Brain microvascular endothelial cell (primary cell): Measurements from ENCODE around the gene STAU1.
A peak's percentile ranks its signal among the peaks of the same experiment; 100 is the strongest.
"Not testable (repeated sequence)": the region's sequence is repeated elsewhere in the genome, so short reads cannot be mapped to it uniquely, and the experiment has no call there.

Source experiments
- DNase-seq: peaks from one replicate; pipeline ENCODE4 v3.0.0-alpha.2; 2020
- H3K27ac ChIP-seq: fragments of 250-450 bp; sonication (Bioruptor Pico); 2 replicates; pipeline ENCODE4 v1.5.1; 2020; ENCODE audit warnings: mild to moderate bottlenecking, moderate library complexity
- H3K27me3 ChIP-seq: fragments of 250-450 bp; sonication (Bioruptor Pico); replicated peaks from 2 replicates; pipeline ENCODE4 v1.5.1; 2020; ENCODE audit warnings: mild to moderate bottlenecking
- H3K36me3 ChIP-seq: fragments of 250-450 bp; sonication (Bioruptor Pico); replicated peaks from 2 replicates; pipeline ENCODE4 v1.5.1; 2020; ENCODE audit warnings: mild to moderate bottlenecking
- H3K4me3 ChIP-seq: 2 replicates; pipeline ENCODE4 v1.5.1; 2011; ENCODE audit warnings: low read depth, mild to moderate bottlenecking, control low read depth, low read length, moderate library complexity
- in situ Hi-C: cut with HindIII; loops from 2 replicates; pipeline ENCODE4 v1.10.0; 2017; ENCODE audit warnings: low sequenced_read_pairs, low pct_ligation_motif_present
- TF ChIP-seq, protein P1 (sequence below): IDR thresholded peaks from 2 replicates; pipeline ENCODE4 v1.5.1; 2011; ENCODE audit warnings: low read depth, mild to moderate bottlenecking, moderate library complexity, low read length, control low read depth, inconsistent platforms; ENCODE audit errors: missing control alignments

The STAU1 gene

DNA sequence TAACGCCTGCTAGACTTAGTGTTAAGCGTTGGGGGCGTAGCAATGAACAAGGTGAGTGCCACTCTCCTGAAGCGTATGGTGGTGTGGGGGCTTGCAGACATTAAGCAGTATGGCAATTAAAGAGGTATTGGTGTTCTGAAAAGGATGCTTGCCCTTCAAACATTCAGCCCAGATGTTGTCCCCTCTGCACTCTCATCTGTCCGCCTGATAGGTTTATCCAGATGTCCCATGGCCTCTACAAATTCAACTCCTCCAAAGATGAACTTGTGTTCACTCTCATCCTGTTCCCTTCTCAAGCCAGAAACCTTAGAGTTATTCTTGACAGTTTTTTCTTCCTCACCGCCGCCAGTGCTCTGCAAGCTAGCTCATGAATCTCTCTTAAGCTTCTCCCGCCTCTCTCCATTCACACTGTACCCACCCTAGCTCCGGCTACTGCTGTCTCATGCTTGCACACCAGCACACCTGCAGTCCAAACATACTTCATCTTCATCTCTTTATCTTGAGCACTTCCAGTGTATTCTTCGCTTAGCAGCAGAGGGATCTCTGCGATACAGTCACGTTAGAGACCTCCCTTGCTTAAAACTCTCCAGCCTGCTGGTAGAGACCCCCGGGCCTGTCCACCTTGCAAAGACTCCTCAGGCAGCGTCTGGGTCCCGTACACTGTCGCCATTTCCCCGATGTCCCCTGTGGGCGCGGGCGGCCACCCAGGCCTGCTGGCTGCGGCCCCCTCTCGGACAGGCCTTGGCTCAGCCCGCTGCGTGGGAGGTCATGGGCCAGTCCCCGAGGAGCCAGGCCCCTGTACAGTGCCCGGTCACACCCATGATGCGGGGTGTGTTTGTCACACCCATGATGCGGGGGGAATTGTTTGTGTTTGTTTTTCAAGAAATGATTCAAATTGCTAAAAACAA, 32.0 kb upstream of the STAU1 start:
- Histone ChIP-seq H3K4me3 (peak overlapping the region; percentile 98), H3K27me3 (no peaks in the 10 kb centered on the region), H3K27ac (peak overlapping the region; percentile 63), H3K36me3 (peaks cover 32% of the 10 kb centered on the region)
- no peak for DNase-seq
- in situ Hi-C loops: no loop called here
- TF ChIP-seq, protein P1, sequence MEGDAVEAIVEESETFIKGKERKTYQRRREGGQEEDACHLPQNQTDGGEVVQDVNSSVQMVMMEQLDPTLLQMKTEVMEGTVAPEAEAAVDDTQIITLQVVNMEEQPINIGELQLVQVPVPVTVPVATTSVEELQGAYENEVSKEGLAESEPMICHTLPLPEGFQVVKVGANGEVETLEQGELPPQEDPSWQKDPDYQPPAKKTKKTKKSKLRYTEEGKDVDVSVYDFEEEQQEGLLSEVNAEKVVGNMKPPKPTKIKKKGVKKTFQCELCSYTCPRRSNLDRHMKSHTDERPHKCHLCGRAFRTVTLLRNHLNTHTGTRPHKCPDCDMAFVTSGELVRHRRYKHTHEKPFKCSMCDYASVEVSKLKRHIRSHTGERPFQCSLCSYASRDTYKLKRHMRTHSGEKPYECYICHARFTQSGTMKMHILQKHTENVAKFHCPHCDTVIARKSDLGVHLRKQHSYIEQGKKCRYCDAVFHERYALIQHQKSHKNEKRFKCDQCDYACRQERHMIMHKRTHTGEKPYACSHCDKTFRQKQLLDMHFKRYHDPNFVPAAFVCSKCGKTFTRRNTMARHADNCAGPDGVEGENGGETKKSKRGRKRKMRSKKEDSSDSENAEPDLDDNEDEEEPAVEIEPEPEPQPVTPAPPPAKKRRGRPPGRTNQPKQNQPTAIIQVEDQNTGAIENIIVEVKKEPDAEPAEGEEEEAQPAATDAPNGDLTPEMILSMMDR: no peak

DNA sequence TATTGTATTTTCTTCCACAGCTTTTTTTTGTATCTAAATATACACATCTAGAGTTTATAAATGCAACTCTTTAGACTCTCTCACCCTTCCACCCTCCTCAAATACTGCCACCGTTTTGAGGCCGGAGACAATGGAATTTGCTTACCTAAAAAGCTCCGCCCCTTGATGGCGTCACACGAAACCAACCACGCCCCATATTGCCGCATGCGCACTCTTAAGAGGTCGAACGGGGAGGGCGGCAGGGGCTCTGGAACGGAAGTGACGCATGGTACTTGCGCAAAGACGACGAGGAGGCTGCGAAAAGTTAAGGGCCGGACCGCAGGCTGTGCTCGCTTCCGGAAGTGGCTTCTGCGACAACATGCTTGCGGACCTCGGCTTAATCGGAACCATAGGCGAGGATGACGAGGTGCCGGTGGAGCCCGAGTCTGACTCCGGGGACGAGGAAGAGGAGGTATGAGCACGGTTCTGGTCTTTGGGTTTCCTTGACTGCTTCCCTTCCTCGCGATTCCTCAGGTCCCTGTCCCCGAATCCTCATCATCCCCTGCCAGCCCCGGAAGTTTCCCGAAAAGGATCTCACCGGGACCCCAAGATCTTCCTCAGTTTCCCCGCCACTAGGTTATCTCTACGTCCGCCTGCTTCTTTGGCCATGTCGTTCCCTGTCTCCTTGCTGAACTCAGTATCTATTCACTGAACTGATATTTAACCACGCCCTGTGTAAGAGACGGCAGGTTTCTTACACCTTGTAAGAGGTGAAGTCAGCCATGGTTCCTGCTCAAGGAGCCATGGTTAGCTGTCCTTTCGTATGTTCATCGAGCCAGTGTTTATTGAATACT, 31.2 kb upstream of the STAU1 start, which contains the start of gene DDX27:
Gene DDX27 (plus strand): TSS at position 326 of the 833 bp plus-strand sequence. CDS start 33 bp downstream, at position 359.
- peak; percentile 96 for DNase-seq
- TF ChIP-seq, protein P1: no peak
- Histone ChIP-seq H3K27me3 (no peaks in the 10 kb centered on the region), H3K27ac (peak within 1 kb of the TSS; percentile 63), H3K4me3 (peak within 1 kb of the TSS; percentile 98), H3K36me3 (peaks cover 23% of the 10 kb centered on the region)
- in situ Hi-C loops: no loop called here

DNA sequence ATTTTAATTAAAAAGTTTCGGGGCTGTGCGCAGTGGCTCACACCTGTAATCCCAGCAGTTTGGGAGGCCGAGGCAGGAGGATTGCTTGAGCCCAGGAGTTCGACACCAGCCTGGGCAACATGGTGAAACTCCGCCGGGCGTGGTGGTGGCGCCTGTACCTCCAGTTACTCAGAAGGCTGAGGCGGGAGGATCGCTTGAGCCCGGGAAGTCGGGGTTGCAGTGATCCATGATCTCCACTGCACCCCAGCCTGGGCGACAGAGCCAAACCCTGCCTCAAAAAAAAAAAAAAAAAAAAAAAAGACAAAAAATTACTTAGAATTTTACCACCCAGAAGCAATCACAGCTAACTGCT, 30.6 kb upstream of the STAU1 start:
- H3K27me3 ChIP-seq, DNase-seq, in situ Hi-C loops: not testable (repeated sequence)
- H3K27ac ChIP-seq: peak overlapping the region; percentile 63
- peak overlapping the region; percentile 98 for H3K4me3 ChIP-seq
- H3K36me3 ChIP-seq: peaks cover 21% of the 10 kb centered on the region

DNA sequence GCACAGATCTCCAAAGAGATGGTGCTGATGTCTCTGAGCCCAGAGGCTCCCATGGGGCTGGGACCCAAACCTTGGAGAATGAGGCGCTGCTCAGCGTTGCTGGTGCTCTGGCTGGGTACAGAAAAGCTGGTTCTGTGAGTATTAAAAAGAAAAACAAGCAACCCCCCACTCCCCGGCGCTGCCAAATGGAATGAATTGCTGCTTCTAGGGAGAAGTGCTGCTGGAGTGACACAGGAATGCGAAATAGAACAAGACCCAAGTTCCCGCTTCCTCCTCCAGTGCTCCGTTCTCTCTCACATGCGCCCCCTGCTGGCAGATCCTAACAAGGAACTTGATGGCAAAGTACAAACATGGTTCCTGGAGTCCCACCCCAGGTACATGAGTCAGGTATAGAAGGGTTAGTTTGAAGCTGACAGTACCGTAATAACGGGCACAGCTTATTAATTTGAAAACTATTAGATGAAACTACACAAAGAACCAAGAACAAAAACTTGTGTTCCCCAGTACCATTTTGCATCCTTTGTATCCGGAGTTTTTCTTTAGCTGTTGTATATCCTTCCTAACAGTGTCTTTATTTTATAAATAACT, 29.0 kb upstream of the STAU1 start:
- Histone ChIP-seq H3K27me3 (no peaks in the 10 kb centered on the region), H3K27ac (no peak overlapping the region), H3K36me3 (peaks cover 8% of the 10 kb centered on the region), H3K4me3 (peak overlapping the region; percentile 15)
- in situ Hi-C loops: no loop called here
- TF ChIP-seq, protein P1: peak; percentile 93
- DNase-seq: peak; percentile 85

DNA sequence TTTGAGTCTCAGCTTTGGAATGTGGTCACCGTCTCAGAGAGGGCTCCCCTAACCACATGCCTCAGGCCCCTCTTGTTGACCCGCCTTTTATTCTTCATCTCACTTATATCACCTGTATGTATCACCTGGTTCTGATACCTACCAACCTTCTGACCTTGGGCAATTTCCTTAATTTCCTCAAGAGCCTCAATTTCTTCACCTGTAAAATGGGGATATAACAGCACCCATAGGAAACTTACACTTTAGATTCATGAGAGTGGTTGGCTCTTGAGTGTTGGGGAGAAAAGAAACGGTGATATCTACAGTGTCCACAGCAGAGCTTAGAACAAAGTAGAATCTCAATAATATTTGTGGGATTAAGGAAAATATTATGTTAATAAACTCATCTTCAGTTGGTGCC, 27.1 kb upstream of the STAU1 start:
- no peak overlapping the region for H3K27ac ChIP-seq
- no peaks in the 10 kb centered on the region for H3K36me3 ChIP-seq
- DNase-seq: no peak
- in situ Hi-C loops: no loop called here
- TF ChIP-seq, protein P1: no peak
- H3K4me3 ChIP-seq: no peak overlapping the region
- H3K27me3 ChIP-seq: no peaks in the 10 kb centered on the region

DNA sequence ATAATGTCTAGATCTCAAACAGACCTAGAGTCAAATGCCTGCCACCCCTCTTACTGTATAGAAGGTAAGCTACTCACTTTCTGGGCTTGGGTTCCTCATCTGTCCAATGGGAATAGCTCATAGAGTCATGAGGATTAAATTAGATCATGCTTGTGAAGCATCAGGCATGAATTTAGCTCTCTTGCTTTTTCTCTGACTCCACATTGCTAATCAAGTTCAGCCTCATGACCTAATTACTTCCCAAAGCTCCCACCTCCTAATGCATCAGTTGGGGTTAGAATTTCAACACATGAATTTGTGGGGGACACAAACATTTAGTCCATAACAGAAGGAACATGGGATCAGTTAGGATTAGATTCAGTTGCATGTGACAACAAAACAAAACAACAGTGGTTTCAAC, 26.4 kb upstream of the STAU1 start:
- no peak overlapping the region for H3K4me3 ChIP-seq
- no peak for DNase-seq
- H3K27me3 ChIP-seq: no peaks in the 10 kb centered on the region
- in situ Hi-C loops: no loop called here
- H3K36me3 ChIP-seq: no peaks in the 10 kb centered on the region
- H3K27ac ChIP-seq: no peak overlapping the region
- TF ChIP-seq, protein P1: no peak
